SK-N-SH treated with all-trans-retinoic acid at 6 μM for 48 hours (cell line): ENCODE results near the gene PPP1R1C.
A peak's percentile ranks its signal among the peaks of the same experiment; 100 is the strongest.

Source experiments
- ATAC-seq: fragments of 200-7000 bp; cut with Tn5 transposase; 3 replicates; pipeline ENCODE4 v1.9.1; 2020; ENCODE audit warnings: mild to moderate bottlenecking, moderate library complexity
- BACH2 ChIP-seq: fragments of 250-450 bp; sonication (Bioruptor Pico); IDR thresholded peaks from 2 replicates; pipeline ENCODE4 v1.9.0; 2021; ENCODE audit warnings: mild to moderate bottlenecking, borderline replicate concordance
- CREB5 ChIP-seq: fragments of 250-450 bp; sonication (Bioruptor Pico); IDR thresholded peaks from 2 replicates; pipeline ENCODE4 v1.5.1; 2020; ENCODE audit warnings: low read depth, mild to moderate bottlenecking, moderate library complexity
- CSDC2 ChIP-seq: fragments of 250-450 bp; sonication (Bioruptor Pico); IDR thresholded peaks from 2 replicates; pipeline ENCODE4 v1.5.0; 2020; ENCODE audit warnings: mild to moderate bottlenecking, moderate library complexity
- CSRNP3 ChIP-seq: fragments of 250-450 bp; sonication (Bioruptor Pico); IDR thresholded peaks from 2 replicates; pipeline ENCODE4 v1.5.1; 2021; ENCODE audit warnings: mild to moderate bottlenecking, moderate library complexity
- ESRRG ChIP-seq: fragments of 250-450 bp; sonication (Bioruptor Pico); IDR thresholded peaks from 2 replicates; pipeline ENCODE4 v1.6.1; 2021; ENCODE audit warnings: mild to moderate bottlenecking
- GLIS3 ChIP-seq: fragments of 250-450 bp; sonication (Bioruptor Pico); IDR thresholded peaks from 2 replicates; pipeline ENCODE4 v1.5.0; 2020; ENCODE audit warnings: mild to moderate bottlenecking, moderate library complexity
- ISL1 ChIP-seq: fragments of 250-450 bp; sonication (Bioruptor Pico); IDR thresholded peaks from 2 replicates; pipeline ENCODE4 v2.1.2; 2022; ENCODE audit warnings: mild to moderate bottlenecking, moderate library complexity
- OSR1 ChIP-seq: fragments of 250-450 bp; sonication (Bioruptor Pico); IDR thresholded peaks from 2 replicates; pipeline ENCODE4 v1.8.0; 2022; ENCODE audit warnings: moderate library complexity, mild to moderate bottlenecking, inconsistent platforms
- PATZ1 ChIP-seq: fragments of 250-450 bp; sonication (Bioruptor Pico); IDR thresholded peaks from 2 replicates; pipeline ENCODE4 v1.8.0; 2020; ENCODE audit warnings: mild to moderate bottlenecking, moderate library complexity, borderline replicate concordance
- POU6F1 ChIP-seq: fragments of 250-450 bp; sonication (Bioruptor Pico); IDR thresholded peaks from 2 replicates; pipeline ENCODE4 v1.8.0; 2021; ENCODE audit warnings: low read depth, mild to moderate bottlenecking, moderate library complexity, borderline replicate concordance
- PPARA ChIP-seq: fragments of 250-450 bp; sonication (Bioruptor Pico); IDR thresholded peaks from 2 replicates; pipeline ENCODE4 v1.5.0; 2020; ENCODE audit warnings: mild to moderate bottlenecking, borderline replicate concordance
- RARB ChIP-seq: fragments of 250-450 bp; sonication (Bioruptor Pico); IDR thresholded peaks from 2 replicates; pipeline ENCODE4 v1.8.0; 2021; ENCODE audit warnings: mild to moderate bottlenecking, moderate library complexity
- TOX ChIP-seq: fragments of 250-450 bp; sonication (Bioruptor Pico); IDR thresholded peaks from 2 replicates; pipeline ENCODE4 v1.8.0; 2021; ENCODE audit warnings: mild to moderate bottlenecking, moderate library complexity, borderline replicate concordance
- TSHZ2 ChIP-seq: fragments of 250-450 bp; sonication (Bioruptor Pico); IDR thresholded peaks from 2 replicates; pipeline ENCODE4 v1.5.0; 2020; ENCODE audit warnings: mild to moderate bottlenecking, moderate library complexity
- ZC3H10 ChIP-seq: fragments of 250-450 bp; sonication (Bioruptor Pico); IDR thresholded peaks from 2 replicates; pipeline ENCODE4 v1.5.1; 2021; ENCODE audit warnings: mild to moderate bottlenecking, moderate library complexity
- ZFP3 ChIP-seq: fragments of 250-450 bp; sonication (Bioruptor Pico); IDR thresholded peaks from 2 replicates; pipeline ENCODE4 v1.5.0; 2020; ENCODE audit warnings: mild to moderate bottlenecking, moderate library complexity
- ZNF70 ChIP-seq: fragments of 450-650 bp; formaldehyde crosslinking; IDR thresholded peaks from 2 replicates; pipeline ENCODE4 v1.5.0; 2020; ENCODE audit warnings: mild to moderate bottlenecking, moderate library complexity
- ZNF8 ChIP-seq: fragments of 450-650 bp; formaldehyde crosslinking; IDR thresholded peaks from 2 replicates; pipeline ENCODE4 v1.5.0; 2020; ENCODE audit warnings: mild to moderate bottlenecking, moderate library complexity

The PPP1R1C gene

GRCh38 chr2:182033449-182033848, 47.8 kb downstream of the PPP1R1C start:
- TF ChIP-seq CSDC2 (CRISPR knock-in tag) (no peak), RARB (CRISPR knock-in tag) (no peak), PPARA (CRISPR knock-in tag) (no peak), GLIS3 (CRISPR knock-in tag) (no peak), TSHZ2 (CRISPR knock-in tag) (no peak), BACH2 (CRISPR knock-in tag) (no peak), ZNF70 (CRISPR knock-in tag) (no peak), POU6F1 (CRISPR knock-in tag) (no peak), ZFP3 (CRISPR knock-in tag) (no peak), ISL1 (CRISPR knock-in tag) (no peak), ZNF8 (no peak), TOX (CRISPR knock-in tag) (no peak), CSRNP3 (CRISPR knock-in tag) (no peak), CREB5 (no peak), ESRRG (no peak)
- ATAC-seq = no peak

- TF ChIP-seq ZNF70 (CRISPR knock-in tag) = no peak
- no peak for TF ChIP-seq ZFP3 (CRISPR knock-in tag)
- TF ChIP-seq RARB (CRISPR knock-in tag) = no peak
- TF ChIP-seq GLIS3 (CRISPR knock-in tag) = no peak
- TF ChIP-seq ZC3H10 (CRISPR knock-in tag) = no peak
- TF ChIP-seq TOX (CRISPR knock-in tag) = no peak
- no peak for TF ChIP-seq TSHZ2 (CRISPR knock-in tag)
- TF ChIP-seq POU6F1 (CRISPR knock-in tag) = no peak
- no peak for TF ChIP-seq OSR1 (CRISPR knock-in tag)
- no peak for TF ChIP-seq CREB5
- no peak for TF ChIP-seq PATZ1 (CRISPR knock-in tag)
- ATAC-seq = peak; percentile 92
These were observed 52.9 kb downstream of the PPP1R1C start for GRCh38 chr2:182038576-182038975.
